BE2C (cell line): Measurements from ENCODE around the gene SYAP1. TPM values are rescaled to one million over a fixed set of nuclear protein-coding genes. Genes with fewer than 3 reads are reported as not detected.

Experiments used
- DNase-seq: peaks from one replicate; pipeline ENCODE4 v3.0.0-alpha.2; 2020
- H3K27me3 ChIP-seq: fragments of 250-450 bp; sonication (Bioruptor Pico); 2 replicates; pipeline ENCODE4 v1.5.1; 2020; ENCODE audit warnings: mild to moderate bottlenecking
- H3K36me3 ChIP-seq: fragments of 250-450 bp; sonication (Bioruptor Pico); 2 replicates; pipeline ENCODE4 v1.5.1; 2020; ENCODE audit warnings: mild to moderate bottlenecking
- H3K4me1 ChIP-seq: fragments of 250-450 bp; sonication (Bioruptor Pico); 2 replicates; pipeline ENCODE4 v1.5.1; 2020
- H3K4me3 ChIP-seq: 2 replicates; pipeline ENCODE4 v1.5.1; 2011; ENCODE audit warnings: low read depth, low read length
- H3K9me3 ChIP-seq: fragments of 250-450 bp; sonication (Bioruptor Pico); 2 replicates; pipeline ENCODE4 v1.5.1; 2020
- polyA plus RNA-seq: library from polyadenylated mRNA; unstranded; fragments of >200 nt; gene quantifications from one replicate; pipeline ENCODE4 v1.2.1, GENCODE V29; 2012; ENCODE audit warnings: low read depth, missing spikeins; ENCODE audit not compliant: insufficient read length, insufficient read depth
- TF ChIP-seq, protein P1 (sequence below): IDR thresholded peaks from 2 replicates; pipeline ENCODE4 v1.5.1; 2012; ENCODE audit warnings: mild to moderate bottlenecking, low read depth, low read length

Gene SYAP1, protein sequence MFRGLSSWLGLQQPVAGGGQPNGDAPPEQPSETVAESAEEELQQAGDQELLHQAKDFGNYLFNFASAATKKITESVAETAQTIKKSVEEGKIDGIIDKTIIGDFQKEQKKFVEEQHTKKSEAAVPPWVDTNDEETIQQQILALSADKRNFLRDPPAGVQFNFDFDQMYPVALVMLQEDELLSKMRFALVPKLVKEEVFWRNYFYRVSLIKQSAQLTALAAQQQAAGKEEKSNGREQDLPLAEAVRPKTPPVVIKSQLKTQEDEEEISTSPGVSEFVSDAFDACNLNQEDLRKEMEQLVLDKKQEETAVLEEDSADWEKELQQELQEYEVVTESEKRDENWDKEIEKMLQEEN
- polyA plus RNA-seq = 25.3 TPM

- no peaks in the 10 kb centered on the region for H3K9me3 ChIP-seq
- H3K4me1 ChIP-seq = no peaks in the 10 kb centered on the region
- DNase-seq = peak; percentile 94
- H3K27me3 ChIP-seq = no peaks in the 10 kb centered on the region
- H3K36me3 ChIP-seq = no peaks in the 10 kb centered on the region
- TF ChIP-seq, protein P1, sequence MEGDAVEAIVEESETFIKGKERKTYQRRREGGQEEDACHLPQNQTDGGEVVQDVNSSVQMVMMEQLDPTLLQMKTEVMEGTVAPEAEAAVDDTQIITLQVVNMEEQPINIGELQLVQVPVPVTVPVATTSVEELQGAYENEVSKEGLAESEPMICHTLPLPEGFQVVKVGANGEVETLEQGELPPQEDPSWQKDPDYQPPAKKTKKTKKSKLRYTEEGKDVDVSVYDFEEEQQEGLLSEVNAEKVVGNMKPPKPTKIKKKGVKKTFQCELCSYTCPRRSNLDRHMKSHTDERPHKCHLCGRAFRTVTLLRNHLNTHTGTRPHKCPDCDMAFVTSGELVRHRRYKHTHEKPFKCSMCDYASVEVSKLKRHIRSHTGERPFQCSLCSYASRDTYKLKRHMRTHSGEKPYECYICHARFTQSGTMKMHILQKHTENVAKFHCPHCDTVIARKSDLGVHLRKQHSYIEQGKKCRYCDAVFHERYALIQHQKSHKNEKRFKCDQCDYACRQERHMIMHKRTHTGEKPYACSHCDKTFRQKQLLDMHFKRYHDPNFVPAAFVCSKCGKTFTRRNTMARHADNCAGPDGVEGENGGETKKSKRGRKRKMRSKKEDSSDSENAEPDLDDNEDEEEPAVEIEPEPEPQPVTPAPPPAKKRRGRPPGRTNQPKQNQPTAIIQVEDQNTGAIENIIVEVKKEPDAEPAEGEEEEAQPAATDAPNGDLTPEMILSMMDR = no peak
- peak within 1 kb of the TSS; percentile 81 for H3K4me3 ChIP-seq
Measured at GRCh38 chrX:16719334-16720084, at the start of gene SYAP1. Gene SYAP1 (plus strand): TSS chrX:16719612. CDS start chrX:16719725, 113 bp downstream.

GRCh38 chrX:16671005-16671404 is 48.4 kb upstream of the SYAP1 start:
- Histone ChIP-seq H3K9me3 (no peaks in the 10 kb centered on the region), H3K36me3 (no peaks in the 10 kb centered on the region), H3K4me3 (no peak overlapping the region), H3K27me3 (no peaks in the 10 kb centered on the region), H3K4me1 (no peaks in the 10 kb centered on the region)
- DNase-seq = peak; percentile 19
- TF ChIP-seq, protein P1 = peak; percentile 47

DNA sequence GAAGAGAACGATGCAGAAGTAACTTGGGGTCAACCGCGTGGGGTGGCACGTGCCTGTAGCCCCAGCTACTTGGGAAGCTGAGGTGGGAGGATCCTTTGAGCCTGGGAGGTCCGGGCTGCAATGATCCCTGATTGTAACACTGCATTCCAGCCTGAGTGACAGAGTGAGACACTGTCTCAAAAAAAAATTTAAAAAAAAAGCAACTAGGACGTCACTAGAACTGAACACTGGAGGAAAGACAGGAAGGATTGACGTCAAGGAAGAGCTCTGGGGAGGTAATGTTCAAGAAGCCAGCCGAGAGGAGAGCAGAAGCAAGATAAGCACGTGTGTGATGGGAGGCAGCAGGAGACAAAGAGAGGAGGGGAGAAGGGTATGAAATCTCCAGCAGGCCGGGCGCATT is 40.7 kb upstream of the SYAP1 start:
- Histone ChIP-seq H3K4me1 (no peaks in the 10 kb centered on the region), H3K4me3 (no peak overlapping the region), H3K27me3 (no peaks in the 10 kb centered on the region), H3K36me3 (no peaks in the 10 kb centered on the region), H3K9me3 (no peaks in the 10 kb centered on the region)
- DNase-seq = no peak
- TF ChIP-seq, protein P1 = no peak

DNA sequence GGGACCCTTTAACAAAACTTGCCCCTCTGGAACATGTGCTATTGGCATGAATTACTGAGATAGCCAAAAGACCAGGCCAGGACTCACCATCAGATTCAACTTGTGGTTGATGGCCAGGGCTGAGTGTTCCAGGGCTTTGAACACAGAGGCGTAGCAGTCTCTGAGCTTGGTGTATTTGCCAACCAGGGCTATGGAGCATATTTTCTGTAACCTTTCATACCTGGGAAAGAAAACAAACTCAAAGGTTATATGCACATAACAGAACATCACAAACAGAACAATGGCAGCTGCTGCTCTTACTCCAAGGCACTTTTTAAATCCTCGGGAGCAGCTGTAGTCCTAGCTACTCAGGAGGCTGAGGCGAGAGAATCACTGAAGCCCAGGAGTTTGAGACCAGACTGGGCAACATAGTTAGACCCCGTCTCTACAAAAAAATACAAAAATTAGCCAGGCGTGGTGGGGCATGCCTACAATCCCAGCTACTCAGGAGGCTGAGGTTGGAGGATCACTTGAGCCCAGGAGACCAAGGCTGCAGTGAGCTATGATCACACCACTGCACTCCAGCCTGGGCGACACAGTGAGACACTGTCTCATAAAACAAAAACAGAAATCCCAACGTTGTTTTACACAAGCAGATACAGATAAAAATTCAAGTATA is 36.3 kb upstream of the SYAP1 start:
- Histone ChIP-seq H3K36me3 (no peaks in the 10 kb centered on the region), H3K9me3 (no peaks in the 10 kb centered on the region), H3K4me3 (no peak overlapping the region), H3K4me1 (no peaks in the 10 kb centered on the region), H3K27me3 (no peaks in the 10 kb centered on the region)
- TF ChIP-seq, protein P1 = no peak
- DNase-seq = no peak

DNA sequence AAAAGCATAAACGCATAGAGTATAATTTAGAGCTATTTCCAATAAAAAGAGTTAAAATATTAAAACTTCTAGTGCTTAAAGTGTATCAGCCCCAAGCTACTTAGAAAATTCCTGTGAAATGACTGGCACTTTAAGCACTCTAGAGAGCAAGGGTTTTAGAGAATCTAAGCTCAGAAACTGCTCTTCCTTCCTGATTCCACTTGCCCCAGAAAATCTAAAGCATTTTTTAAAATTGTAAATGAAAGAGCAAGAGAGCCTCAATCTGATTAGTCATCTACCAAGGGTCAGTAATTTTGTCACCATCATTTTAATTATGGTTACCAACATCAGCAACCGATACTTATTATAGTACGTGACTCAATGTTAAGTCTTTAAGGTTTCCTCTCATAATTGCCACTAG is 31.9 kb upstream of the SYAP1 start:
- Histone ChIP-seq H3K9me3 (no peaks in the 10 kb centered on the region), H3K27me3 (no peaks in the 10 kb centered on the region), H3K36me3 (no peaks in the 10 kb centered on the region), H3K4me1 (no peaks in the 10 kb centered on the region), H3K4me3 (no peak overlapping the region)
- DNase-seq = no peak
- TF ChIP-seq, protein P1 = no peak
